Measurements from ENCODE around the gene FAAH.

Gene FAAH

DNA sequence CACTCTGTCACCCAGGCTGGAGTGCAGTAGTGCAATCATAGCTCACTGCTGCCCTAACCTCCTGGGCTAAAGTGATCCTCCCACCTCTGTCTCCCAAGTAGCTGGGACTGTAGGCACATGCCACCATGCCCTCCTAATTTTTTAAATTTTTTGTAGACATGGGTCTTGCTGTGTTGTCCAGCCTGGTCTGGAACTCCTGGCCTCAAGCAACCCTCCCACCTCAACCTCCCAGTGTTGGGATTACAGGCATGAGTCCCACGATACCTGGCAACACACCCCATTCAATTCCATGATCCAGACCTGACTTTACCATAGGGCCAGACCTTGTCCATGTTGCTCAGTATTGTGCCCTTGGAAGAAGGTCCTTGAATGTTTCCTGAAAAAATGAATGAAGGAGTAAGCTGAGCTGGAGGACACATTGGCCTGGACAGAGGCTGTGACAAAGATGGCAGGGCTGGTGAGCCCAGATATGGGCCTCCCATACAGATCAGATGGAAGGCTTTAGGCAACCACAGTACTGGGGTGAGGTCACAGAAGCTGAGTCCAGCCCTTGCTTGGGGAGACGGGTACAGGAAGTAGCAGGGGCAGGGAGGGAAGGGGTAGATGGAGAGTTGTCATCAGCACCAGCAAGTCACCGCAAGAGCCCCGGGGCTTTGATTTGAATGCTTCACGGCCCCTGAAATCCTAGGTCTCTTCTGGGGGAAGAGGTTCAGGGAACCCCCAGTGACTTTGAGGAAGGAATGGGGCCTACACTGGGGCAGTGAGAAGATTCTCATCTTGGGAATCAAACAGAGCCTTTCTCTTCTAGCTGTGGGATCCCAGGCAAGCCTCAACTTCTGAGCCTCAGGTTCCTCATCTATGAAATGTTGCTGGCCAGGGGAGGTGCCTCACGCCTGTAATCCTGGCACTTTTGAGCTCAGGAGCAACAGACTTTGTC is 55.4 kb downstream of the FAAH start:
- no peak for DNase-seq (ENCODE audit: low read depth in 2 of 2)

DNA sequence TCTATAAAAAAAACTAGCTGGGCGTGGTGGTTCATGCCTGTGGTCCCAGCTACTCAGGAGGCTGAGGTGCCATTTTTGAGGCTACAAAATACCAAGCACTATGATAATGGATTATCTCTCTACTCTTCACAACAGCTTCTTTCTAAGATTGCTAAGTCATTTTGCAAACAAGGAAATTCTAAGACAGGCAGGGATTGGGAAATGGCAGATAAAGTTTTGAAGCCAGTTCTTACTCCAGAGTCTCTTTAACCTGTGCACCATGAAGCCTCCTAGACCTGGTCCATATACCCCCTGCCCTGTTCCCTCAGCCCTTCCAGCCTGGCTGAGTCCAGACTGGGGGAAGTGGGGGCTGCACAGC is 56.0 kb downstream of the FAAH start:
- DNase-seq (ENCODE audit: low read depth in 2 of 2), result no peak

DNA sequence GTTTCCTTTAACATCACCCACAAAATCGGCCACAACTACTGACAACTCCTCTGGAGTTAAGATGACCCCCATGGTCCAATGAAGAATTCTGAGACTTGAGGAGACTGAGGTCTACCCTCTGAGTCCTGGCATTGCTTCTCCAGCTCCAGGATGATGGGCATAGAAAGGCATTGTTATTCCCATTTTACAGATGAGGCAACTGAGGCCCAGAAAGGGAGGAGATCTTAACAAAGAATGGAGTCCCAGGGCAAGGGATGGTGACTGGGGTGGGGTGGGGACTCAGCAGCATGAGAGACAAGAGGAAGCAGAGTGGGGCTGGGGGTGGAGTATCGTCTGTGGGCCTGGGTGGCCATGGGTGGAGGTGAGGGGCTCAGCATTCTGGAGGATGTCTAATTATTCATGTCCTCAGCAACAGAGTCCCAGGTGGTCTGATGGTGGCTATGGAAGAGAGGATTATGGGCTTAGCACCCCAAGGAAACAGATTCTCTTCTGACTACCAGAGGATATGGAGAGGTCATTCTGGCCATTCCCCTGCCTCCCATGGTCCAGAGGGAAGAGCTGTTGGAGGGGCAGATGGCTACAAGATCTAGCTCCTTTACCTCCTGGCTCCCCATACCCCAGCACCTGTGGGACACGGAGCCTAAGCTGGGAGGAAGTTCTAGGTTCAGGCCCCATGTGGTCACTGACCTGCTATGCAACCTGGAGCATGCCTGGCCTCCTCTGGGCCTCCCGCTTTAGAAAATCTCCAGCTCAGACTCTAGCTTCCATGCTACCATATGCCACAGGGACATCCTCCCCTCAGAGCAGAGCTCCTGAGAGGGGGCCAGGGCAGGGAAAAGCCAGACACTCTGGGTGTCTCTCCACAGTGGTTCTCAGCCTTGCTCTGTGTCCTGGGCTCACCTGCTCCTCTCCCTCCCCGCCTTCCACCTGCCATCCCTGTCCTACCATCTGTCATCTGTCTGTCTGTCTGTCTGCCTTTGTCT is 58.1 kb downstream of the FAAH start:
- DNase-seq (ENCODE audit: low read depth in 2 of 2), result no peak

DNA sequence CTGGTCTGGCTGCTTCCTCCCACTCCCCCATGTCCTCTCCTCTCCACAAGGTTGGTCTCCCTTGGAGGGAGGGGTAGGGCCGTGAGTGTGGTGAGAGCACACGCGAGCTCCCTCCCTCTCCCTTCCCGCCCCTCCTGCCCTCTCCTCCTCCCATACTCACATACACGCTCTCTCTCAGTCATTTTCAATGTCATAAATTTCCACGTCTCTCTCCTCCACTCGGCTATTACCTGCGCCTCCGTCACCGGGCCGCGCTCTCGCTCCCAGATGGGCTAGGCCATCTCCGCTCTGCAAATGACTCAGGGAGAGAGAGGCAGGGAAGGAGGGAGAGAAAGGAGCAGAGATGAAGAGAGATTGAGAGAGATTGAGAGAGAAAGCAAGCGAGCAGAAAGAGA is 58.8 kb downstream of the FAAH start:
- no peak for DNase-seq (ENCODE audit: low read depth in 2 of 2)

DNA sequence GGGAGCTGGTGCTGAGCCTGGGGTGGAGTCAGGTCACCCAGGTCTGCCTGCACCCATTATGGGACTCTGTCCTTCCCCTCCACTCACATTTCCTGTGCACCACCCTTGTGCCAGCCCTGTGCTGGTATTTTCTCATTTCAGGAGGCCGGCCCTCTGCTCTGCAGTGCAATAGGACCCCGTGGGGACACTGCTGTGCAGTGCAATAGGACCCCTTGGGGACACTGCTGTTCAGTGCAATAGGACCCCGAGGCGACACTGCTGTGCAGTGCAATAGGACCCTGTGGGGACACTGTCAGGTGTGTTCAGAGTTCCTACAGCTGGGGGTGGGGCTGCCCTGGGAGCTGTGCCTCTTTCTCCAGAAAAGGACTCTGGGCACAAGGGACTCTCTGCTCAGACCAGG is 59.3 kb downstream of the FAAH start:
- no peak for DNase-seq (ENCODE audit: low read depth in 2 of 2)

DNA sequence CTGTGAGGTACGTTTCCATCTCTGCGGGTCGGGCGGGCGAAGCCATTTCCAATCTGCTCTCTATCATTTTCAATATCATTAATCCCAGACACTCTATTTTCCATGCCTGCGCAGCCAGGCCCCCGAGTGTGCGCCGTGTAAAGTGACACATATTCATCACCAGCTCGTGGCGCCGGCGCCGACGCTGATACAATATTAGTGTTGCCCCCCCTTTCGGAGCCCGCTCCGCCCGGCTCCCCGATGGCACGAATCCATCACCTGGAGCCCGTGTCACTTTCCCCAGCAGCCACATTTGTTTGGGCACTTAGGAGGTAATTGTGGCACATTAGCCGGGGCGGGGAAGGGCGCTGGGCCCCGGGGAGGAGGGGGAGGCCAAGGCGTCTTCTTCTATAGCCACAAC is 61.8 kb downstream of the FAAH start:
- no peak for DNase-seq (ENCODE audit: low read depth in 2 of 2)

DNA sequence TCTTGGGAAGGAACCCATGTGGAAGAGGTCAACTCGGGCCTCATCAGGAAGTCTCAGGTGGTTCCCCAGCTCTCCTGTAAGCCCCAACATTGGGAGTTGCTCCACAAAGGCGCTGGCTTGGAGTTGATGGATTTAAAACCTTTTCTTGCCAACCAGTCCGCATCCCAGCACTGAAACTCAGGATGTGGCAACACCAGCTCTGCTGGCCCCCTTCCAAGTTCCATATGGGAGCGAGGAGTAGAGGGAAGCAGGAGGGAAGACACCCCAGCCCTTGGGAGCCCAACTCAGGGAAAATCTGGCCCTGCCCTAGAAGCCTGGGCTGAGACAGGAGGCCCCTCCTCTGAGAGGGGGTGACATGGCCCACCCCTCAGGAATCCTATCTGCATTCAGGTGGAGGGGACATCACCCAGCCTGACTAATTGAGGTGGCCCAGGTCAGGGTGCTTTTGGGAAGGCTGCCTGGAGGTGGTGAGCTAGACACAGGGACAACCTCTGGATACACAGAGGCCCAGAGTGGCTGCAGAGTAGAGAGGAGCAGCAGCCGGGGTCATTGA is 62.4 kb downstream of the FAAH start:
- DNase-seq (ENCODE audit: low read depth in 2 of 2), result no peak

DNA sequence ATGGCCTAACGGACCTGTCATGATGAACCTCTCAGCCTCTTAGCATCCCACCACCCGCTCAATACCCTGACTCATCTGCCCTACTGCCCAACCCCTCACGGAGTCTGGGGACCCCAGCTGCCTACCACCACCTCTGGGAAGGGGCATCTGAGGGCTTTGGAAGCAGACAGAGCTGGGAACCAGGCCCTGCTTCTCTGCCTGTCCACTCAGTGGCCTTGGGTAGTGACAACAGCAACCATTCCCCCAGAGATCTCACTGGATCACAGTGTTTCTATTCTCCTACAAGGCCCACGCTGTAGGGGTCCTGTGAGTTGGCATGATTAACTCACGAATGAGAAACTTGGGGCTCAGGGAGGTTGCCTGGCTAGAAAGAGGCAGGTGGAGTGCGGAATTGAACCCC is 63.1 kb downstream of the FAAH start:
- DNase-seq (ENCODE audit: low read depth in 2 of 2), result no peak

DNA sequence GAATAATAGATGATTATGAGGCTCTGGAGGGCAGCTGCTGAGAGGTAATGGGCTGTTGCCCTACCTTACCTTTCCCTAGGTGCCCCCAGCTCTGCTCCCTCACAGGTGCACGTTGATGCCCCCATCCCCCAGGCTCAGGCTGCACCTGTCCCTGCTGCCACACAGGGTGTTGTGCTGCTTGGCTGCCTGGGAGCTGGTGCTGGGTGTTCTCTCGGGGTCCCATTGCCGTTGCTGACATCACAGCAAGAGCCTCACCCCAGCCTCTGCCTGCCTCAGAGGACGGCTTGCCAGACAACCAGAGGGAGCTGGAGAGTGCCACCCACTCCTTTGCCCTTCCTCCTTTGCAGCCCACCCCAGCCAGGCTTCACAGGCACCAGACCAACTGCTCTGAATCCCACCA is 64.1 kb downstream of the FAAH start:
- no peak for DNase-seq (ENCODE audit: low read depth in 2 of 2)

DNA sequence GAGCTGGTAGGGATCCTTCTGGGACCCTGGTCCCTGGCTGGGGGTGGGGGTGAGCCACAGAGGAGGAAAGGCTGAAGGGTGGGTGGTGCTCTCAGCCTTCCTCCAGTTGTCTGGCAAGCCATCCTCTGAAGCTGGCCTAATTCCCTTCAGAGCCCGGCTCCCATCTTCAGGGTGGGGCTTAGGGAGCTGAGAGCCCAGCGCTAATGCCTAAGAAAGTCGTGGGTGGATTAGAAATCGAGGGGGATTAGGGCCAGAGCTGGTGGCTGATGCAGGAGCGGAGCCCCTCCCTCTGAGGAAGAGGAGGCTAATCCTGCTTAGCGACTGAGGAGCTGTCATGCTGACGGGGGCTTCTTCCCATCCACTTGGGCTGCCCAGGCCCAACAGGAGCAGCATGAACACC is 64.7 kb downstream of the FAAH start:
- no peak for DNase-seq (ENCODE audit: low read depth in 2 of 2)

DNA sequence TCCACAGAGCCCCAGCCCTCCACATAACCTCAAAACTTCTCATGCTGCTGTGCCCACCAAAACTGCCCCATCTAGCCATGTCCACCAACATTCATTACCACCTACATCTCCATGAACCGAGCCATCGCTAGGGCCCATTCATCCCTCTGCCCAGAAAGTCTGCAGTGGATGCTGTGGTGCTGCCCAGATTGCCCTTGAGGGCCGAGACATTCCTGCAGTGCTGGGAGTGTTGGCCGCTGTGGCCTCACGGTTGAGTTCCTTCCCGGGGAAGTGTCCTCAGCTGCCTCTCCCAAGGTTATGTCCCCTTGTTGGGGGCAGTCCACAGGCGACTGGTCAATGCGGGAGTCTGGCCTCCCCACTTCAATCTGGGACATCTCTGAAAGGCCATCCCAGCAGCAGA is 65.2 kb downstream of the FAAH start:
- DNase-seq (ENCODE audit: low read depth in 2 of 2), result no peak

DNA sequence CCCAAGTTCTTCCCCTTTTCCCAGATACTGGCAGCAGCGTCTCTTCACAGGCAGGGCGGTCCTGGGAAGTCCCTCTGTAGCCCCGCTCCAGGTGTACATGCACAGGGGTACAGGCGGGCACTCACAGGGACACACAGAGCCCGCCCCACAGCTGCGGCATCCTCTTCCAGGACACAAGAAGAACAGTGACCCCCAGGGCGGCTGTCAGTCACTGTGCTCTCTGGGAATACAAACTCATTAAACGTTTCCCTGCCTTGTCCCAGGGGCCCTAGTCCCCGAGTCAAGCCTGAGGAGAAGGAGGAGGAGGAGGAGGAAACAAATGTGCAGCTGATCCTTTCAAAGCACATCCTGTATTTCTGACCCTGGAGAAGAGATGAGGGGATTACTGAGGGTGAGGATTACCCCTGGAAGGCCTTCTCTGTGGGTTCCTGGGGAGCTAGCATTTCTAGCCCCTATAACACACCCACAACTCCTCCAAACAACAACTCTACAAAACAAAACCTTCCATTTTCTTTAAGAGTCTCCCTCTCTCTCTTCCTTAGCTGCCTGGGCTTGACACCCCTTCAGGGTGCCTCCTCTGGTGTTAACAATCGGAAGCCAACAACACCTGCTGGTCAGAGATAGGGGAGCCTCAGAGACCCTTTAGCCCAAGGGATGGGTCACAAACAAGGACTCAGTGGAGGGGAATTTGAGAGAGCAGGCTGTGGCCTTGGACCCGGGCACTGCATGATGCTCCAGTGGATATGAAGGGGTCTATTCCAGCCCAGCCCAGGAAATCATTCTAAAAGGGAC is 67.1 kb downstream of the FAAH start:
- DNase-seq (ENCODE audit: low read depth in 2 of 2), result no peak

DNA sequence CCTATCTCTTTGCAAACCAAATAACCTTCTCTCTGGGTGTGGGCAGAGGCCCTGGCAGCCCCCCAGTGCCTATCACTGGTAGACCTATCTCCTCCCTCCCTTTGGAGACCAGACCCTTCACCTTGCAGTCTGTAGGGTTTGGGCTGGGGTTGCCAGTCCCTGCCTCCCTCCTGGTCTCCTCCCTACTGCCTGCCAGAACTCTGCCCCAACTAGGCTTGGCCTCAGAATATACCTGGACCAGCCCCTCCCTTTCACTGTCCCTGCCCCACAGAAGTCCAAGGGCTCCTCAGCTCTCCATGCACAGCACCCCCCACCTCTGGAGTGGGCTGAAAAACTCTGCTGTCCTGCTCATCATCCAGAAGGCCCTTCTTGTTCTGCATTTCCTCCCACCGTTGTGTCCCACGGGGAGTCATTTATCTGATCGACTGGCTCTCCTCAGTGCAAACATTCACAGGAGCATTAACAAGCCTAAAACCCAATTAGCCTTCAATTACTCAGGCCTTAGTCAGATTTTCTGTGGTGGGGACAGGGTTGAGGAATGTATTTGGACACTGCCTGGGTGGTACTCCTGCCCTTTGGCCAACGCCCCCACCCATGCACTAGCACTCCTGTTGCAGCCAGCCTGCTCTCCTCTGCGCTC is 67.8 kb downstream of the FAAH start:
- DNase-seq (ENCODE audit: low read depth in 2 of 2), result no peak
